ENCODE results near the gene KIF3A. TPM values are rescaled to one million over a fixed set of nuclear protein-coding genes. Genes with fewer than 3 reads are reported as not detected.

The KIF3A gene
- total RNA-seq, 1 experiment from 2014 or later: 13.2 TPM

DNA sequence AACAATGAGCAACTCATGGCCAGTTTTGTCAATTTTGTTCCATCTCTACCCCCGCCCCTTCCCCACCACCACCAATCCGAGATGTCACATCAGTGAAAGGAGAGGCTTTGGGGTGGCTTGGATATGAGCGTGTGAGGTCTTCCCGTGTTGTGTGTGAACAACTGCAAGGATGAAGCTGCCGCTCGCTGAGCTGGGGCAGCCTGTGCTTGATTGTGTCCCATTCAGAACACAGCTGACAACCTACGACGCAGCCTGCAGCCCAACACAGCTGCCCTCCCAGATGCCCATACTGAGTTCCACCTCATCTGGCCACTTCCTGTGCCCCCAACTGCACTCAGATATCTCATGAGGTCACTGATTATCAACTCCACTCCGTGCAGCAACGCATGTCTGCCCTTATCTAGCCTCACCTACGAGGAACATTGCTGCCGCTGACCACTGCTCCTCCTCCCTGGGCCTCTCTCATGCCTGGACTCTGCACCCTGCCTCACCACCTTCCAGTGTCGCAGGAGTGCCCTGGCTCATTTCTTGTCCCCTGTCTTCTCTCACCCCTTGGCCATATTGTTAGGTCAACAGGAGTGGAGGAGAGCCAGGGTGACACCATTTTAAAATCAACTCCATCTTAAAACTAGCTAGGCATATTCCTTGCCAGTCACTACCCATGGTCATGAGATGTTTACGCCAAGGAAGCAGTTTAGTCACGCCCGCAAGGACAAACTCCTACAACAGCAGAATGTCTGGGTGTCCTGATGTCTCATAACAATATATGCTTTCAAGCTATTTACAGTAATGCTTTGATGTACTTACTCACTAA, 70.8 kb downstream of the KIF3A start:
- no peaks in the 10 kb centered on the region for H3K79me2 ChIP-seq (ENCODE audit: insufficient read depth, low read length)
- no peak overlapping the region for H2BK5ac ChIP-seq (ENCODE audit: insufficient read length, low read length)
- no peak overlapping the region for H2BK12ac ChIP-seq (ENCODE audit: insufficient read length, low read depth, low read length)
- no peak overlapping the region for H3K14ac ChIP-seq (ENCODE audit: insufficient read depth, low read length)
- no peak overlapping the region for H3T11ph ChIP-seq (ENCODE audit: low read length)
- H3K18ac ChIP-seq (ENCODE audit: insufficient read length, low read depth, low read length): no peak overlapping the region
- H3K9ac ChIP-seq (ENCODE audit: extremely low read depth, insufficient read length, low read length): no peak overlapping the region
- no peak overlapping the region for H2BK20ac ChIP-seq (ENCODE audit: low read depth, low read length, poor library complexity, severe bottlenecking)
- no peaks in the 10 kb centered on the region for H3K9me3 ChIP-seq (ENCODE audit: control insufficient read depth, low read depth, low read length)
- H4K91ac ChIP-seq (ENCODE audit: insufficient read length, low read depth, low read length): no peak overlapping the region
- no peak overlapping the region for H3K4ac ChIP-seq (ENCODE audit: low read depth, low read length)
- no peak overlapping the region for H3K56ac ChIP-seq (ENCODE audit: insufficient read length, low read depth, low read length)
- no peak overlapping the region; a peak in 2 of 7 replicates for H3K27ac Mint-ChIP-seq
- no peak overlapping the region for H4K5ac ChIP-seq (ENCODE audit: insufficient read length, low read depth, low read length)
- no peak overlapping the region for H2BK15ac ChIP-seq (ENCODE audit: low read depth, low read length)
- no peak overlapping the region for H4K8ac ChIP-seq (replicated peaks; ENCODE audit: insufficient read length, low read depth, low read length)
- no peak overlapping the region for H2AK5ac ChIP-seq (ENCODE audit: insufficient read length, low read length)
- no peak overlapping the region for H3K23ac ChIP-seq (ENCODE audit: insufficient read length, low read depth, low read length)
- H3K27me3 ChIP-seq (ENCODE audit: insufficient read depth, low read length): no peaks in the 10 kb centered on the region
- H3K4me3 Mint-ChIP-seq: no peak overlapping the region
- no CpG with 5 or more reads among the region's 16 CpGs for WGBS (ENCODE audit: extremely low coverage, insufficient read length, low lambda C conversion rate)
- peaks cover 2% of the 10 kb centered on the region for H3K27me3 Mint-ChIP-seq (ENCODE audit: low read depth)
- H3K36me3 Mint-ChIP-seq (ENCODE audit: insufficient read depth in 1 of 3, low read depth in 3 of 3): peaks cover 0 to 7% (median 0%) of the 10 kb centered on the region in 3 experiments; a peak in 3 of 7 replicates
- peaks cover 0 to 7% of the 10 kb centered on the region in 2 experiments; a peak in 3 of 5 replicates for H3K9me3 Mint-ChIP-seq
- no peaks in the 10 kb centered on the region for H4K20me1 ChIP-seq (ENCODE audit: control insufficient read depth, insufficient read depth, insufficient read length)
- H3K23me2 ChIP-seq (ENCODE audit: insufficient read length, low read depth, low read length, poor library complexity, severe bottlenecking): no peaks in the 10 kb centered on the region
- no peak overlapping the region for H2BK120ac ChIP-seq (ENCODE audit: low read depth, low read length, poor library complexity, severe bottlenecking)
- TF ChIP-seq, protein P1, sequence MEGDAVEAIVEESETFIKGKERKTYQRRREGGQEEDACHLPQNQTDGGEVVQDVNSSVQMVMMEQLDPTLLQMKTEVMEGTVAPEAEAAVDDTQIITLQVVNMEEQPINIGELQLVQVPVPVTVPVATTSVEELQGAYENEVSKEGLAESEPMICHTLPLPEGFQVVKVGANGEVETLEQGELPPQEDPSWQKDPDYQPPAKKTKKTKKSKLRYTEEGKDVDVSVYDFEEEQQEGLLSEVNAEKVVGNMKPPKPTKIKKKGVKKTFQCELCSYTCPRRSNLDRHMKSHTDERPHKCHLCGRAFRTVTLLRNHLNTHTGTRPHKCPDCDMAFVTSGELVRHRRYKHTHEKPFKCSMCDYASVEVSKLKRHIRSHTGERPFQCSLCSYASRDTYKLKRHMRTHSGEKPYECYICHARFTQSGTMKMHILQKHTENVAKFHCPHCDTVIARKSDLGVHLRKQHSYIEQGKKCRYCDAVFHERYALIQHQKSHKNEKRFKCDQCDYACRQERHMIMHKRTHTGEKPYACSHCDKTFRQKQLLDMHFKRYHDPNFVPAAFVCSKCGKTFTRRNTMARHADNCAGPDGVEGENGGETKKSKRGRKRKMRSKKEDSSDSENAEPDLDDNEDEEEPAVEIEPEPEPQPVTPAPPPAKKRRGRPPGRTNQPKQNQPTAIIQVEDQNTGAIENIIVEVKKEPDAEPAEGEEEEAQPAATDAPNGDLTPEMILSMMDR (conservative IDR thresholded peaks at IDR 0.05): no peak
- H3K27ac ChIP-seq (ENCODE audit: insufficient read length, low read depth, low read length): no peak overlapping the region
- no peaks in the 10 kb centered on the region for H3K79me1 ChIP-seq (ENCODE audit: insufficient read depth, low read depth, low read length, poor library complexity, severe bottlenecking)
- peaks cover 27 to 37% of the 10 kb centered on the region in 2 experiments for H3K4me1 Mint-ChIP-seq
- DNase-seq: no peak
- no peak overlapping the region for H2AFZ ChIP-seq (ENCODE audit: low read length)
- H3K4me1 ChIP-seq (ENCODE audit: insufficient read depth, low read length): no peaks in the 10 kb centered on the region
- H3K4me2 ChIP-seq (ENCODE audit: insufficient read depth, insufficient read length, low read length): no peak overlapping the region
